Astrocyte of the cerebellum (primary cell): ENCODE results near the gene SEPTIN5.

Experiments
- DNase-seq: peaks from one replicate; pipeline ENCODE4 v3.0.0-alpha.2; 2011; ENCODE audit warnings: low read depth
- H3K4me3 ChIP-seq: 2 replicates; pipeline ENCODE4 v1.5.1; 2011; ENCODE audit warnings: mild to moderate bottlenecking, low read depth, low read length, moderate library complexity
- in situ Hi-C: cut with HindIII; loops from 2 replicates; pipeline ENCODE4 v1.10.0; 2017; ENCODE audit warnings: low sequenced_read_pairs
- TF ChIP-seq, protein P1 (sequence below): IDR thresholded peaks from 2 replicates; pipeline ENCODE4 v1.5.1; 2012; ENCODE audit warnings: low read length, low read depth, moderate library complexity, mild to moderate bottlenecking; ENCODE audit errors: missing control alignments

SEPTIN5 gene

DNA sequence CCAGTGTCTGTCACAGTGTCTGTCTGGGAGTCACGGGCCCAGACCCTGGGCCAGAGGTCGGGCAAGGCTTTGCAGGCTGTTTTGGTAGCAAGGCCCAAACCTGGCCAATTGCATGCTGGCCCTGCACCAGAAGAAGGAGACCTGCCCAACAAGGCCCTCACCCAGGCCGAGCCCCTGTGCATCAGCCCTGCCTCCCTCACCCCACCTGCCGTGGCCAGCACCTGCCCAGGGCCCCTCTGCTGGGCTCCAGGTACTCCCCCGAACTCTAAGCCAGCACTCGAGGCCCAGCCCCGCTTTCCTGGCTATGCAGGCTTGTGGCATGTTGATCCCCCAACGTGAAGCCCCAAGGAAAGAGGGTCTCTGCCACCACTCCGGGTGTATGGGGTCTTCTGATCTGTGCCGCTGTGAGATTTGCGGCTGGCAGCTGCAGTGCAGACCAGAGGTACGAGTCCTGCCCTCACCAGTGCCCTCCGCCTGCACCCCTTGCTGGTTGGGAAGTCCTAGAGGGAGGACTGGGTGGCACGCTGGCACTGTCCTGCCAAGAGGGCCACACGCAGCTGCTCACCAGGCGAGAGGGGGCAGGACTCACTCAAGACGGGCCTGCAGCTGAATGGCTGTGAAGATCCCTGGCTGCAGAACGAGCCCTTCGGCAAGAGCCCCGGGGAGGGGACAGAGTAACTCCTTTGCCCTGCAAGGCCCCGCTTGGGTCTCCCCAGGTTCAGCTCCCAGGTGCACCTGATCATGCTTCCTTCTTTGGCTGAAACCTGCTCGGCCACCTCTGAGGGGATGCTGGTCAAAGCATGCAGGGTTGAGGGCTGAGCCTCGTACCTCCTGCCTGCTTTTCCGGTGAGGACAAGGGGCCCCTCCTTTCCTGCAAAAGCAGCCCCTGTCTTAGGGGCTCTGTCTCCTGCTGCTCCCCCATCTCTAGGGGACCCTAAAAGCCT lies 6.7 kb upstream of the SEPTIN5 start:
- H3K4me3 ChIP-seq: no peak overlapping the region
- in situ Hi-C loops: no loop called here
- TF ChIP-seq, protein P1, sequence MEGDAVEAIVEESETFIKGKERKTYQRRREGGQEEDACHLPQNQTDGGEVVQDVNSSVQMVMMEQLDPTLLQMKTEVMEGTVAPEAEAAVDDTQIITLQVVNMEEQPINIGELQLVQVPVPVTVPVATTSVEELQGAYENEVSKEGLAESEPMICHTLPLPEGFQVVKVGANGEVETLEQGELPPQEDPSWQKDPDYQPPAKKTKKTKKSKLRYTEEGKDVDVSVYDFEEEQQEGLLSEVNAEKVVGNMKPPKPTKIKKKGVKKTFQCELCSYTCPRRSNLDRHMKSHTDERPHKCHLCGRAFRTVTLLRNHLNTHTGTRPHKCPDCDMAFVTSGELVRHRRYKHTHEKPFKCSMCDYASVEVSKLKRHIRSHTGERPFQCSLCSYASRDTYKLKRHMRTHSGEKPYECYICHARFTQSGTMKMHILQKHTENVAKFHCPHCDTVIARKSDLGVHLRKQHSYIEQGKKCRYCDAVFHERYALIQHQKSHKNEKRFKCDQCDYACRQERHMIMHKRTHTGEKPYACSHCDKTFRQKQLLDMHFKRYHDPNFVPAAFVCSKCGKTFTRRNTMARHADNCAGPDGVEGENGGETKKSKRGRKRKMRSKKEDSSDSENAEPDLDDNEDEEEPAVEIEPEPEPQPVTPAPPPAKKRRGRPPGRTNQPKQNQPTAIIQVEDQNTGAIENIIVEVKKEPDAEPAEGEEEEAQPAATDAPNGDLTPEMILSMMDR: no peak
- no peak for DNase-seq

DNA sequence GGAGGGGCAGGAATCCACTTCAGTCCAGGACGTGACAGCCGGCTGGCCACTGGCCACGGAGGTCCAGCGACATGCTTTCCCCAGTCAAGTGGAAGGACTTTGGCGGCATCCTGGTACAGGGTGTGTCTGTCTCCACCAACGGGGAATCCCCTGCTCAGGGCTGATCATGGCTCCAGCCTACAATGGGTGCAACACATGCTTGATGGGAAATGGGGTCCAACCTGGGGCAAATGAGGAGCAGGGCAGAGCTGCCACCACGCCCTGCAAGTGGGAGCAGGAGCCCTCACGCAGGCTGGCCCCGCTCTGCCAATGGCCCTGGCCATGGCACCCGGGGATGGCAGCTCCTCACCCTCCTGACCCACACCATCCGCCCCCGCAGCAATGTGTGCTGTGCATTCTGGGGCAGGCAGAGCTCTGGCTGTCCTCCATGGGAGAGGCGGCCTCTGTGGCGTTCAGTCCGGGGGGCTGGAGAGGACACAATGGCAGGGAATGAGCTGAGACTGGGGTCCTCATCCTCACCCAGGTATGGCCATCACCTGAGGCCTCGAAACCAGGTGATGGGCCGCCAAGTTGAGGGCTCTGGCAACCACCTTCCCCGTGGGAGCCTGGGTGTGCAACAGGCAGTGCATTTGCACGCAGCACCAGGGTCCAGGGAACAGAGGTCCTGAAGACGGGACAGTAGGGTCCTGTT lies 5.8 kb upstream of the SEPTIN5 start:
- in situ Hi-C loops: no loop called here
- no peak overlapping the region for H3K4me3 ChIP-seq
- TF ChIP-seq, protein P1: no peak
- no peak for DNase-seq

DNA sequence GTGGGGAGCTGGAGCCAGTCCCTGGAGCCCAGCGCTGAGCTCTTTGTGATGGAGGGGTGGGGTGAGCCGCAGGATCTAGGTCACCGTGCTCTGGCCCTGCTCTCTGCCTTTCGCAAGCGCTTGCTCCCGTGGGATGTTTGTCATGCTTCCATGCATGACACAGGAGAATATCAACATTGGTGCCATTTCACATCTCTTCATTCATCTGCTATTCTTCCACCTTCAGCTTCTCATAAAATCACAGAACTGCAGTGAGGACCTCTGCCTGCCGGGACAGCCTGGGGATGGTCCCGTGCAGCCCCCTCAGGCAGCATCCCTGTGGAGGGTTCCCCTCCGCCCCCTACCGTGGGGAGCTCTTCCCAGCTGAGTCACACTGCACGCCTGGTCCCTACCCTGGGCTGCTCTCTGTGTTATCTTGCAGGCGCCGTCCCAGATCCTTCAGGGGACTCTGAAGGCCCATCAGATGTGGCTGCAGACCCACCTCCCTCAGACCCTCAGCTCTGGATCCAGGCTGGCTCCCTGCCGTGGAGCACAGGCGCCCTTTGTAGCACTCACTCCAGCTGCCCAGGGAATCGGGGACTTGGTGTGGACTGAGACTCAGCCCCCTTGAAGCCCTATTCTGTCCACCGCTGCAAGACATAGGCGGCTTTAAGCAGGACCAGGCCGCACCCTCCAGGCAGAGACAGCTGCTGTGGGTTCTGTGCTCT lies 5.1 kb upstream of the SEPTIN5 start:
- TF ChIP-seq, protein P1: no peak
- in situ Hi-C loops: no loop called here
- no peak overlapping the region for H3K4me3 ChIP-seq
- DNase-seq: no peak

DNA sequence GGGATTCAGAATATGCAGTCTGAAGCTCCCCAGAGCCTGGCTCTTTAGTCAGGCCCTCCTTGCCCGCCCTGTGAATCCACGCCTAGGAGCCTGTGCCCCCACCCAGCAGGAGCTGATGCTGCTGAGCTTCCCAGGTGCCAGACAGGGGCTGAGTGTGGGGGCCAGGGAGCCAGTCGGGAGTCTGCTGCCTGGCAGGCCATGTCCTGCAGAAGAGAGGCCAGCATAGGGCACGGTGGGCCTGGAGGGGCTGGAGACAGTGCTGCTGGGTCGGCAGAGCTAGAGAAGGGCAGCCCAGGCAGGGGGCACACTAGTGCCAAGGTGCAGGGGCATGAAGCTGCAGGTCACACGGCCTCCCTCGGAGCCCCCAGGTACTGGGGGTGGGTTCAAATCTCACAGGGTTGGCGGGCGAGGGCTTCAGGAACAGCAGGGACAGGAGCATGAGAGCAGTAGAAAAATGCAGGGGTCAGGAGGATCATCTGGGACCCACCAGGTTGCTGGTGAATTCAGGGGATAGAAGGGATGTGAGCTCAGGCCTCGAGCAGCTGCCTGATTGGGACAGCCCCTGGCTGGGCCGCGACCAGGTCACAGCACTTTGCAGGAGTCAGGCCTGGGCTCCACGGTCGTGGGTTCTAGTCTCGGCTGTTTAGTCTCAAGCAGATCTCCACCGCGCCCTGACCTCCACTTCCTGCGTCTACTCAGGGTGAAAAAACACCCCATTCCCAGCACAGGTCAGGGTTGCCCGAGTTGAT lies 4.1 kb upstream of the SEPTIN5 start:
- no peak overlapping the region for H3K4me3 ChIP-seq
- in situ Hi-C loops: no loop called here
- no peak for DNase-seq
- TF ChIP-seq, protein P1: no peak

DNA sequence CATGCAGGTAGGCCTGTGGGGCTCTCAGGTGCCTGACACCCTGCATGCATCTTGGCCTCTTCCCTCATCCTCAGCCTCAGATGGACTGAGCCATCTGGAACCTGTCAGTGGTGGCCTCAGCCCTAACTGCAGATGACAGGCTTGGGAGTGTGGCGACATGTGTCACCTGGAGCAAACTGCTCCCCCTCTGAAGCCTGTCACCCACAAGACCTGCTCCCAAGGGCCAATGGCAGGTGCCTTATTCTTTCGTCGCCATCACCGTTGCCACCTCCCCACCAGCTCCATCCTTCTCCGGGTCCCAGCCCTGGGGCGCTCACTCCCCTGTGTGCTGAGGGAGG lies 3.6 kb upstream of the SEPTIN5 start:
- DNase-seq: no peak
- TF ChIP-seq, protein P1: no peak
- in situ Hi-C loops: no loop called here
- H3K4me3 ChIP-seq: no peak overlapping the region

DNA sequence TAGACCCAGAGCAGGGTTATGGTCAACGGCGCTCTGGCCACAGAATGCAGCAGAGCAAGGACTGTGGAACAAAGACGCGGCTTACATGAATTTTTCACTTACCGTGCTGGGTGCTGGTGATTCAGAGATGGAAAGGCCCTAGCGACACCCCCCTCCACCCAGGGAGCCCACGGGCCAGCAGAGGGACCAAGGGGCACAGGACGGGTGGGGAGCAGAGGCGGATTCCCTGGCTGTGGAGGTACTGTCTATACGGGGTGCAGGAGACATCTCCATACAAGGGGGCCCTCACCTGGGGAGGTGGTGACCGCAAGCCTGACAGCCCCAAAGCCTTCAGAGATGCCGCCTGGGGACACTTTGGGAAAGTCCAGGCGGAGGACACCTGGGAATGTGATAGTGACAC lies 1.1 kb upstream of the SEPTIN5 start:
- no peak for DNase-seq
- TF ChIP-seq, protein P1: no peak
- no peak overlapping the region for H3K4me3 ChIP-seq
- in situ Hi-C loops: no loop called here
